HG03565 (cell line): ENCODE results near the gene CPNE2.
"Not testable (repeated sequence)": the region's sequence is repeated elsewhere in the genome, so short reads cannot be mapped to it uniquely, and the experiment has no call there.

ENCODE experiments used
- ATAC-seq: cut with Tn5 transposase; IDR thresholded peaks from one replicate; pipeline ENCODE4 v1.9.1; 2021; ENCODE audit warnings: mild to moderate bottlenecking, moderate library complexity; ENCODE audit not compliant: unreplicated experiment

The CPNE2 gene

GRCh38 chr16:57091975-57092785 lies at the start of gene CPNE2:
Gene CPNE2 (plus strand): TSS chr16:57092583. CDS start chr16:57110743, 18,160 bp downstream.
- ATAC-seq = peak; percentile 31

DNA sequence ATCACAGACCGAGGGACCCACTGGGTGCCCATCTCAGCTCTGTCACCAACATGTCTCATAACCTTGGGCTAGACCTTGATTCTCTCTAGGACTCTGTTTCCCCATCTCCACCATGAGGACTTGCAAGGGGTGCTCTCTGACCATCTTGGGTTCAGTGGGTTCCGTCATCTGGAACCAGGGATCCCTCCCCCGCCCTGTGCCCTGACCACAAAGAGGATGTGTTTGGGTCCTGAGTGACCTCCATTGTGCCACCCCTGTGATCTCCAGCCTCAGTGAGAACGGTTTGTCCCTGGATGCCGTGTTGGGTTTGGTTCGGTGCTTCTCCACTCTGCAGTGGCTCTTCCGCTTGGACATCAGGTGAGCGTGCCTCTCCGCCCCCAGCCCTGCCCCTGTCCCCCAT lies 49.1 kb upstream of the CPNE2 start:
- ATAC-seq = no peak

DNA sequence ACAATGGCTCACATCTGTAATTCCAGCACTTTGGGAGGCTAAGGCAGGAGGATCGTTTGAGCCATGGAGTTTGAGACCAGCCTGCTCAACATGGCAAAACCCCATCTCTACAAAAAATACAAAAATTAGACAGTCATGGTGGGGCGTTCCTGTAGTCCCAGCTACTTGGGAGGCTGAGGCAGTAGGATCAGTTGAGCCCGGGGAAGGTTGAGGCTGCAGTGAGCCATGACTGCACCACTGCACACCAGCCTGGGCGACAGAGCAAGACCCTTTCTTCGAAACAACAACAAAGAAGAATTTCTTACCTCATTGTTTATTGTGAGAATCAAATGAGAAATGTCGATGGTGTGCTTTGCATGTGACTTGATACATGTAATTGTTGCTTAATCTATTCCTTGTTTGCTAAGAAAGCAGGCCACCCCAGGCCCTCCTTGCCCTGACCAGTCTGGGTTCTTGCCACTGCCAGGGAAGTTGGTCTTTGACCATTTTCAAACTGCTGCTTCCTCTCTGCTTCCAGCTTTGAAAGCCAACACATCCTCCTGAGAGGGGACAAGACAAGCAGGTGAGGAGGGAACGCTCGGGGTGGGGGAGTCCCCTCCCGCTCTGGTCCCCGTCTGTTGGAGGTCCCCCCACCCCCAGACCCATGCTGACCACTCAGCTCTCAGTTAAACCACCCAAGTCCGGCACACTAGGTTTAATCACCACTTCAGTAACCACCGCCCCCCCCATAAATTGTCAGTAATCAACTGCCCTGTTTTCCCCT lies 47.3 kb upstream of the CPNE2 start:
- ATAC-seq = no peak

GRCh38 chr16:57045694-57046381 lies 46.5 kb upstream of the CPNE2 start:
- ATAC-seq = no peak

- ATAC-seq = no peak
These were observed 44.3 kb upstream of the CPNE2 start for GRCh38 chr16:57048095-57048494.

GRCh38 chr16:57049678-57050077 lies 42.7 kb upstream of the CPNE2 start:
- ATAC-seq = no peak

DNA sequence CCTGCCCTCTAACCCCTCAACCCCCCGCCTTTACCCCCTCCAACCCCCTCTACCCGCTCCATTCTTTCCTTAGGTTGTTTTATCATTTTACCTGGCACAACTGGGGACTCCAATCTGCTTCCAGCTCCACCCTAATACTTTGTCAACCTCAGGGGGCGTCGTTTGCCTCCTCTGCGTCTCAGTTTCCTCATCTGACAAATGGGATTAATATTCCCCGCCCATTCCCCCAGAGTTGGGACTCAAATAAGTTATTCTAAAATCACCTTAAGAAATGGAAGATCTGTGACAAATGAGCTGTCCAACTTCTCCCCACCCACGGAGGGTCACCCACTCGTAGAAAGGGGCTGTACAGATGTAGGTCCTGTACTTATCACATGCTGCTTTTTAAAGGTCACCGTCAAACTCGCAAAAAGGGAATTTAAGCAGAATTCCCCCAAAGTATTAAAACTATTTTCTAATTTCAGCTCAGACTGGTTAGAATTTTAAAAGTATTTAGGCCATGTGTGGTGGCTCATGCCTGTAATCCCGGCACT lies 40.6 kb upstream of the CPNE2 start:
- ATAC-seq = no peak

DNA sequence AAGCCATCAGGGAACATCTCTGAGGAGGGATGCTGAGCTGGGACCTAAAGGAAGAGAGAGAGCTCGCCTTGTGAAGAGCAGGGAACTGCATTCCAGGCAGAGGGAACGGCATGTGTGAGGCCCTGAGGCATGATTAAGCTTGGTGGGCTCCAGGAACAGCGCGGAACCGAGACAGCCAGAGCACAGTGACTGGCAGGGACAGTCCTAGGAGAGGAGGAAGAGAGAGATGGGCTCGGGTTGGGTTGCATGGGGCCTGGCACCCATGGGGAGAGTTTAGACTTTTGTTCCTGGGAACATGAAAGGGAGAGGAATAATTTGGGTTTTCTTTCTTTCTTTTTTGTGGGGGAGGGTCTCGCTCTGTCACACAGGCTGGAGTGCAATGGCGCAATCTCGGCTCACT lies 39.2 kb upstream of the CPNE2 start:
- no peak for ATAC-seq

DNA sequence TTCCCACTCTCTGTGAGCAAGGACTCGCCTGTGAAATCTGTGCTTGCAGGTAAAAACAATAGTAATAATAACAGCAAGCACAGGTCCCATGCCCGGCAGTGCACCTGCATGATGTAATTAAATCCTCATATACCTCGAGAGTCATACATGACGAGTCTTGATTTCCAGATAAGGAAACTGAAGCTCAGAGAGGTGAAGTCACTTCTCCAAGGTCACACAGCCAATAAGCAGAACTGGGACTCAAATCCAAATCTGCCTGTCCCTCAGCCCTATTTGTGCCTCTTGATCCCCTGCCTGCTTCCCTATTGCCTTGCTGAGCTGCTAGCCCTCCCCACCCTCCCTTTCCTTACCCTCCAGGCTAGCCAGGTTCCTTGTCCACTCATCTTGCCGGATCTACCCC lies 38.0 kb upstream of the CPNE2 start:
- no peak for ATAC-seq

DNA sequence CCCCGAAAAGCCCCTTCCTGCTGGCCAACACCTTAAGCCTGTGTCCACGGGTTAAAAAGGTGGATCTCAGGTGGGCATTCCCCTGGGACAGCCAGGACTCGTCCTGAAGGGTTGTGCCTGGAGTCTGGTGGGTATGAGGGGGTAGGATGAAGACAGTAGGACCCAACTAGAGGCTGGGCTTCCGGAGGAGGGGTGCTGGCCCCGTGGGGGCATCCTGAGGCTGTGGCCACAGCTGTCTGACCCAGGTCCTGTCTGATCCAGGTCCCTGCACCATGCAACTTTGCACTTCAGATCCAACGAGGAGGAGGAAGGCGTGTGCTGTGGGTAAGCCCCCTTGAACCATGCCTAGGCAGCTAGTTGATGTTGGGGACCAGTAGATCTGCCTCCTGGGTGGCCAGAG lies 37.6 kb upstream of the CPNE2 start:
- ATAC-seq = no peak

GRCh38 chr16:57055671-57056070 lies 36.7 kb upstream of the CPNE2 start:
- ATAC-seq = no peak

GRCh38 chr16:57058291-57058861 lies 34.0 kb upstream of the CPNE2 start:
- no peak for ATAC-seq

GRCh38 chr16:57060323-57061083 lies 31.9 kb upstream of the CPNE2 start:
- ATAC-seq = no peak

DNA sequence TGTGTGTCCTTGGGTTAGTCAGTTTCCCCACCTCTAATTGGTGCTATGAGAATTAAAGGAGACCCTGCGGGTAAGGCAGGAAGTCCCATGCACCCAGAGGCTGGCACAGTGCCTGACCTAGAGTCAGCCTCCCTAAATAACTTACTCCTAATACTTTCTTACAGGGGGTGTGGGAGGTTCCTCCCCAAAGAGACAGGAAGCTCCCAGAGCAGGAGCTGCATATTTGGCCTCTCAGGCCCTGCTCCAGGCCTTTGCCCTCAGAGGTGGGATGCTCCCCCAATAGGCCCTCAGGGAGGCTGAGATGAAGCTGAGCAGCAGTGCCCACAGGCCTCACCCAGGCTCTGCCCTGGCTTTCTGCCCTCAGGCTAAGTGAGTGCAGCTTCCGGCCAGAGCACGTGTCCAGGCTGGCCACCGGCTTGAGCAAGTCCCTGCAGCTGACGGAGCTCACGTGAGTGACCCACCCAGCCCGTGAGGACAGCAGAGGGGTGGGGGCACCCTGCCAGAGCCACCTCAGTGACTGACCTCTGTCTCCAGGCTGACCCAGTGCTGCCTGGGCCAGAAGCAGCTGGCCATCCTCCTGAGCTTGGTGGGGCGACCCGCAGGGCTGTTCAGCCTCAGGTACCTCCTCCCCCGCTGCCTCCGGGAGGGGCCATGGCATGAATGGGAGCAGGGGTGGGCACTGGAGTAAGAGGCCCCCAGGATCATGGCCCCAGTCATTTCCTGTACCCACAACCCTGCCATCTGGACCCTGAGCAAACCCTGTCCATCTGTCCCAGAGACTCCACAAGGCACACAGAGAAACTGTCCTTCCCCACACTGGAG lies 31.1 kb upstream of the CPNE2 start:
- no peak for ATAC-seq

GRCh38 chr16:57062329-57062728 lies 30.1 kb upstream of the CPNE2 start:
- ATAC-seq = no peak

DNA sequence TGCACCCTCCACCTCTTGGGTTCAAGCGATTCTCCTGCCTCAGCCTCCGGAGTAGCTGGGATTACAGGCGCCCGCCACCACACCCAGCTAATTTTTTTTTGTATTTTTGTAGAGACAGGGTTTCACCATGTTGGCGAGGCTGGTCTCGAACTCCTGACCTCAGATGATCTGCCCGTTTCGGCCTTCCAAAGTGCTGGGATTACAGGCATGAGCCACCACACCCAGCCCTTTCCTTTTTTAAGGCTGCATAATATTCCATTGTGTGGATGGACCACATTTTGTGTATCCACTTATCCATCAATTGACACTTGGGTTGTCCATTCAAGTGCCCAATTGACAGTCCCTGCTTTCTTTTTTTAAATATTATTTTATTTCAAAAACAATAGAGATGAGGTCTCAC lies 29.2 kb upstream of the CPNE2 start:
- ATAC-seq = not testable (repeated sequence)

DNA sequence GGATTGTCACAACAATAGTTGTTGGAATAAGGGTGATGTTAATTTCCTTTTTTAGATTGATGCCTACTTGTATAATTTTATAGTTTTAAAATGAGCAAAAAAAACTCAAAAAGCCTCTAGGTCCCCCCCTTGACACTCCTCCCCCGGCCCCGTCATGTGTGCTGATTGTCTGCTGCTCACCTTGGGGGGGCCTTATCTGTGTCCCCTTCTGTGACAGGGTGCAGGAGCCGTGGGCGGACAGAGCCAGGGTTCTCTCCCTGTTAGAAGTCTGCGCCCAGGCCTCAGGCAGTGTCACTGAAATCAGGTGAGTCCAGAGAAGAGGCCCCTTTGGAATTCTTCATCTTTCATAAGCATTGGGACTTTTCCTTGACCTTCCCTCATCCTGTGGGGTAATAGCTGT lies 27.4 kb upstream of the CPNE2 start:
- no peak for ATAC-seq

GRCh38 chr16:57066625-57067024 lies 25.8 kb upstream of the CPNE2 start:
- ATAC-seq = no peak

- no peak for ATAC-seq
These were observed 25.0 kb upstream of the CPNE2 start for GRCh38 chr16:57067347-57067746.
